GDM1 (cell line): ENCODE data around the gene C2orf69.
"Not testable (repeated sequence)": the region's sequence is repeated elsewhere in the genome, so short reads cannot be mapped to it uniquely, and the experiment has no call there.

Source experiments
- DNase-seq: peaks from one replicate; lab custom pipeline; 2025; lab: John Stamatoyannopoulos, UW

Gene C2orf69, protein sequence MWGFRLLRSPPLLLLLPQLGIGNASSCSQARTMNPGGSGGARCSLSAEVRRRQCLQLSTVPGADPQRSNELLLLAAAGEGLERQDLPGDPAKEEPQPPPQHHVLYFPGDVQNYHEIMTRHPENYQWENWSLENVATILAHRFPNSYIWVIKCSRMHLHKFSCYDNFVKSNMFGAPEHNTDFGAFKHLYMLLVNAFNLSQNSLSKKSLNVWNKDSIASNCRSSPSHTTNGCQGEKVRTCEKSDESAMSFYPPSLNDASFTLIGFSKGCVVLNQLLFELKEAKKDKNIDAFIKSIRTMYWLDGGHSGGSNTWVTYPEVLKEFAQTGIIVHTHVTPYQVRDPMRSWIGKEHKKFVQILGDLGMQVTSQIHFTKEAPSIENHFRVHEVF

DNA sequence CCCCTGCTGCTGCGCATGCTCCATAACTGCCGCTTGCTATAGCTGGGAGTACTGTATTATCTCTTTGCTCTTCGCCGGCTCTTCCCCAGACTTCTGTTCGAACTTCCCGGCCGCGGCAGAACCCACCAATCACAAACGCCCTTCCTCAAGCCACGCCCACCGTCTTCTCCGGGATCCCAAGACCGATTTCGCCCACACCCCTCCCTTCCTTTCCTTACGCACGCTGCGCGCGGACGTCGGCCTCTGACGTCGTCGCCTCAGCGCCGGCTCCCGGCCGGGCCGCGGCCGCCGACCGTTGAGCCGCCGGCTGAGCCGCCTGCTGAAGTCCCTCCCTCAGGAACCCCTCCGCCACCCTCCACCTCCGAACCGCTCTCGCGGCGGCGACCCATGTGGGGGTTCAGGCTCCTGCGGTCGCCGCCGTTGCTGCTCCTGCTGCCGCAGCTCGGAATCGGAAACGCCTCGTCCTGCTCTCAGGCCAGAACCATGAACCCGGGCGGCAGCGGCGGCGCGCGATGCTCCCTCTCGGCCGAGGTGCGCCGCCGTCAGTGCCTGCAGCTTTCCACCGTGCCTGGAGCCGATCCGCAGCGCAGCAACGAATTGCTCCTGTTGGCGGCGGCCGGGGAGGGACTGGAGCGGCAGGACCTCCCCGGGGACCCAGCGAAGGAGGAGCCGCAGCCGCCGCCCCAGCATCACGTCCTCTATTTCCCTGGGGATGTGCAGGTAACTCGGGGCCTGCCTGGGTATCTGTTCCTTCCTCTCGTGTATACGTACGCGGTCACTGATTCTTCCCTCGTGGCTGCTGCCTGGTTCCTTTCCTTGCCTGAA lies at the start of gene C2orf69:
C2orf69 (plus strand) TSS at position 242 of the 825 bp plus-strand sequence; CDS start at position 388, 146 bp downstream.
- DNase-seq, result peak; percentile 97

DNA sequence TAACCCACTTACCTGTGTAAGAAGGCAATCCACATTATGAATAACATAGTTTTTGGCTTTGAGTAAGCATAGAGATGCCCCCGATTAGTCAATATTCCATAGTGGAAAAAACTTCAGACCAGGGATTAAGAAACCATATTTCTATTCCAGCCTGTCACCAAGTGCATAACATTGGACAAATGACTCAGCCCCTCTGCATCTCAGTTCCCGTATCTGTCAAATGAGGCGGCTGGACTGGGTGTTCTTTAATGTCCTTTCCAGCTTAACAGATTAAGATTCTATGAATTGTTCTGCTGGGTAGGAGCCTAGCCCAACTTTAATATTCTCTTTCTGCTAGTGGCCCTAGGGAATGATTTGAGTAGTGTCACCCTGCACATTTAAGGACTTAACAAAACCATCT lies 48.3 kb upstream of the C2orf69 start:
- DNase-seq, result no peak

- DNase-seq, result no peak
Observed at GRCh38 chr2:199865905-199866304, 45.2 kb upstream of the C2orf69 start.

DNA sequence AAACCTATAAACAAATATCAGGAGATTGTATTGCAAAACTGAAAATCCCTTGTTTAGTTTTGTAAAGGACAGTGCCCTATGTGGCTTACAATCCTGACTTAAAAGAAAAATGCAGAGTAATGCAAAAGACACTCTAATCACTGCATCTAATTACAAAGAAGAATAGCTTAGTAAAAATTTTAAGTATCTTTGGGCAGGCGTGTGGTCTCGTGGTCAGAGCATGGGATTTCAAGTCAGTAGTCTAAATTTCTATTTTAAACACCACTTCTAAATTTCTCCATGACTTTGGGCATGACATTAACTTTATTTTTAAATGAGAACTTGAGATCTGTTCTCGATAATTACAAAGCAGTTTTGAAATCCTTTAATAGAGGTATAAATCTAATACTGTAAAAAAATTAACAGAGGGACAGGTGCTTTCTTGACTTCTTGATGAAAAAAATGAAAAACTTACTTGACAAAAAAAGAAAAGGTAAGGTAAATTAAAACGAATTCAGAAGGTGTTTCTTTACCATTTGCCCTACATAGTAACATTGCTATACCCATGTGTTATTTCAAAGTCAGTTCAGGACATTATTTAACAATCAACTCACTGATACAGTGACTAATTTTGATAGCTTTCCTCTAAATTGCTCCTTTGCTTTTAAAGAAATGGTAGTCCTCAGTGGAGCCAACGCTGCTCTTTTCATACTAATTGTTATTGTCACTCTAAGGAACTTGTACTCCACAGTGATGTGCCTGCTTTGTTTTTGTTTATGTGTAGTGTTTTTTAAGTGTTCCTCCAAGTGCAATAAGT lies 42.5 kb upstream of the C2orf69 start:
- no peak for DNase-seq

DNA sequence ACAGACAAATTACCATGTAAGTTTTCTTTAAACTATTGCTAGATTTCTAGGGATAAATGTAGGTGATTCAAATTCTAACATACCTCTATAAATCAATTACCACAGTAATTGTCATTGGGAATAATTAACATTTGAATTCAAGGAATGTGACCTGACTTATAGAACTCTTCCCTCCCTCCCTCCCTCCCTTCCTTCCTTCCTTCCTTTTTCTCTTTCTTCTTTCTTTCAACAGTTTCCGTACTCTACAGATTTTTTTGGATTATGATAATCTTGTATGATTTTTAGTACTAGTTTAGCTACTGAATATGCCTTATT lies 41.9 kb upstream of the C2orf69 start:
- no peak for DNase-seq

DNA sequence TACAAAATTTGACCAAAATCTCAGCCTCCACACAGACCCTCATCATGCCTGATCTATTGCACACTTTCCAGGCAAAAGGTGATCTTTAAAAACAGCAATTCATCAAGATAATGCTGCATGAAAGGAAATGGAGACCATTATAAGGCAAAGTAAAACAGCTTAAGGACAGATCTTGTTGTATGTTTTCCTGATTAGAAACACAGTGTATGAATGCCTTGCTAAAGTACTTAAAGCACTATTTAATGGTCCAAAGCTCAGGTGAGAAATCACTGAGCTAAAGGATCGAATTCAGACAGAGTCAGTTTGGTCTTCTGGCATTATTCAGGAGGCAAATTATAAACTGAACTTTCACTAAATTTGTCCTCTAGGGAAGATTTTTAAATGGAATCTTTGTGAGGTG lies 41.4 kb upstream of the C2orf69 start:
- no peak for DNase-seq

DNA sequence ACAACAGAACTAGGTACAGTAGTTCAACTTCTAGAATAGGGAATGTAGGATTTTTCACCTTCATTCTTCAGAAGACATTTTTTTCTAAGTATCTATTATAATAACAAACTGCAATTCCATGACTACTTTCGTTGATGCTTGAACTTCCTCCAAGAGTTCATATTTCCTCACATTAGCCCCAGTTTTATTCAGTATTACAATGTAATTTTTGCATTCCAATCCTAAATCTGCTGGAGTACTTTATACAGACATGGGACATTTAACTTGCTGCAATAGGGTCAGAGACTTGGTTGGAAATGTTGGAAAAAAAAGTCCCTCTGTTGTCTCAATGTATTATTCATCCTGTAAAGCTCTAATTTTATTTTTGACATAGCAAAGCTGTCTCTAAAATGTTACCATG lies 40.5 kb upstream of the C2orf69 start:
- no peak for DNase-seq

- no peak for DNase-seq
Observed at GRCh38 chr2:199874209-199874608, 36.9 kb upstream of the C2orf69 start.

DNA sequence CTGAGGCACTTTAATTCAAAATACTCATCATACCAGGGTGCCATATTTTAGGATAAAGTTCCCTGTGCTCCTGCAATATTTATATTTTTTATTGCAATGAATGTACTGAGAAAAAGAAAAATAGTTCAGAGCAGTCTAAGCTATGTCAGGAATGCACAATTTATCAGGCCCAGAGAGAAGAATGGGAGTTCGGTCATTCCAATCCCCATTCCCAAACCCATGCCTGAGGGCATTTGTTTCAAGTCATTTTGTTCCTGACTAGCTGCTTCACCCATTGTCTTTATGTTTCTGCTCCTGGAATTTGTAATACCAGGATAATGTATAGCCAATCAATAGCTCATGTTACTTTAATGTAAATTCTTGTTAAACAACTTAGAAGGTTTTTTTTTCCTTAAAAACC lies 35.7 kb upstream of the C2orf69 start:
- DNase-seq, result no peak

DNA sequence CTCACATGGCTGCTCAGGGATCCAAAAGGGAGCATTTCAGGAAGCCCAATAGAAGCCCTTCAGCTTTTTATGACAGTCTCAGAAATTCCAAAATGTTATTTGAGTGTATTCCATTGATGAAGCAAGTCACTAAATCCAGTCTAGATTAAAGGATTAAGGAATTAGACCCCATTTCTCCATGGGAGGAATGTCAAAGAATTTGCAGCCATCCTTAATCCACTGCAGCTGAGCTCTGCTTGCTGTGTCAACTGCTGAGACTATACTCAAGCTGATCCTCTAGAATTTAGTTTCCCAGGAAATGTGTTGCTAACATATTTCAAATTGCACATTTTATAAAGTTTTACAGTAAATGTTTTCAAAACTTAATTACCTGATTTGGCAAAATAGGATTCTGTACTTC lies 28.4 kb upstream of the C2orf69 start:
- no peak for DNase-seq

DNA sequence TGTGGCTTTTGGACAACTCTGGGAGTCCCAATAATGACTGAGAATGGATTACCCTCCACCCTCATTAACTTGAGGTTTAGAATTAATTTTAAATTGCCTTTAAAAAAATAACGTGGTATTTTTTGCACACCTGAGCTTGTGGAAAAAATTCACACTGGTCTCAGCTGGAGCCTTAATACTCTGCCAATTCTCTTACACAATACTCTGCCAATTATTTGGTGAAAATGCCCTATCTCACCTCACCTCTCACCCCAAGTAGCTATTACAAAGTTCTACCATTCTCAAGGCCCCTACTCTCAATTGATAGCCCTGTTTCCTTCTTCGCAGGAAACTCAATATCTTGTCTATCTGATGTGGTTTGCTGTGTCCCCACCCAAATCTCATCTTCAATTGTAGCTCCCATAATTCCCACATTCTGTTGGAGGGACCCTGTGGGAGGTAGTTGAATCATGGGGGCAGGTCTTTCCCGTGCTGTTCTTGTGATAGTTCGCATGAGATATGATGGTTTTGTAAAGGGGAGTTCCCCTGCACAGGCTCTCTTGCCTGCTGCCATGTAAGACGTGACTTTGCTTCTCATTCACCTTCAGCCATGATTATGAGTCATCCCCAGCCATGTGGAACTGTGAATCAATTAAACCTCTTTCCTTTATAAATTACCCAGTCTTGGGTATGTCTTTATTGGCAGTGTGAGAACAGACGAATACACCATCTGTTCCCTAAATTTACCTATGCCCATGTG lies 27.4 kb upstream of the C2orf69 start:
- DNase-seq, result no peak

GRCh38 chr2:199895406-199895805 lies 15.7 kb upstream of the C2orf69 start:
- no peak for DNase-seq

- no peak for DNase-seq
Observed at GRCh38 chr2:199896617-199897016, 14.5 kb upstream of the C2orf69 start.

- DNase-seq, result no peak
Observed at GRCh38 chr2:199901942-199902341, 9.2 kb upstream of the C2orf69 start.

DNA sequence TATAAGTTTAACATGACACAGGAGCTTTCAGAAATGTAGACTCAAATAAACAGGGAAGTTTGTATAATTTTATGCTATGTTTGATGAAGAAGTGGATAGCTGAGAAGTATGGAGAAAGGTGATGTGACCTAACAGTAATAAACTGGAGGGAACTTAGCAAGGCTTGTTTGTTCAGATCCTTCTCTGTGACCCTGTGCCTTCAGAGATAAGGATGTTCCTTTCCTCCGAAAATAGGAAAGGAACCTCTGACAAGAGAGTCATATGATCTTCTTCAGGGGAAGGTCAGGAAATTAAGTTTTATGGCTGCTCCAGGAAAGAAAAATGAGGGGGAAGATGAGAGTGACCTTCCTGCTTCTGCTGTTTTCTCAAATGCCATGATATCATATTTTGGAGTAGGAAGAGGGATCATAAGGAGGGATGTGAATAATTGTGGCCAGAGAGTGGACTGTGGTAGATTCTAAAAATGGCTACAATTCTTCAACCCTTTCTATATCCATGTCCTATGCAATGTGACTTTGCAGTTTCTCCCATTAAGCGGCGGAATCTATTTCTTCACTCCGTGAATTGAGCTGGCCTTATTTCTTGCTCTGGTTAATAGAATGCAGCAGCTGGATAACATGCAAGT lies 8.5 kb upstream of the C2orf69 start:
- DNase-seq, result no peak

GRCh38 chr2:199903111-199903510 lies 8.0 kb upstream of the C2orf69 start:
- no peak for DNase-seq

GRCh38 chr2:199907008-199907714 lies 3.9 kb upstream of the C2orf69 start:
- no peak for DNase-seq

DNA sequence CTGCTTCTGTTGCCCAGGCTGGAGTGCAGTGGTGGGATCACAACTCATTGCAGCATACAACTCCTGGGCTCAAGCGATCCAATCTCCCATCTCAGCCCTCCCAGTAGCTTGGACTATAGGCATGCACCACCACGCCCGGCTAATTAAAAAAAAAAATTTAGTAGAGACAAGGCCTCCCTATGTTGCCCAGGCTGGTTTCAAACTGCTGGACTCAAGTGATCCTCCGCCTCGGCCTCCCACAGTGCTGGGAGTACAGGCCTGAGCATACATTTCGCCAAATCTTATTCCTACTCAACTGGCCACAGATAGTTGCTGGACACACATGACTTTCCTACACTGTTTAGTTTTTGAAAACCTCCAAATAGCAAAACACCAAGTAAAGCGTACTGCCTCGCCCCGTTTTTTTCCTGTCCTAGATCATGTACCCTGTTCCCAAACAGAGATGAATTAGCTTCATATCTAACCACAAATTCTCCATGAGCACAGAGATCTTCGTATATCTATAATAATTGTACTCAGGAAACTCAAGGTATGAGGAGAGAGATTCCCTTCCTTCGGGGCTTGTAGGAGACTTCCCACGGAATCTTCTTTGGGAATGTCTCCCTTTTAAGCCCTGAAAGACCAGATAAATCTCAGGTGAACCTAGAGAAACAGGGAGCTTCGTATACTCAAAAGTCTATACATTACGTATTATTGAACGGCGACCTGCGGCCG lies 598 bp upstream of the C2orf69 start:
- no peak for DNase-seq

GRCh38 chr2:199911877-199912161 lies 726 bp downstream of the C2orf69 start:
- DNase-seq, result no peak

DNA sequence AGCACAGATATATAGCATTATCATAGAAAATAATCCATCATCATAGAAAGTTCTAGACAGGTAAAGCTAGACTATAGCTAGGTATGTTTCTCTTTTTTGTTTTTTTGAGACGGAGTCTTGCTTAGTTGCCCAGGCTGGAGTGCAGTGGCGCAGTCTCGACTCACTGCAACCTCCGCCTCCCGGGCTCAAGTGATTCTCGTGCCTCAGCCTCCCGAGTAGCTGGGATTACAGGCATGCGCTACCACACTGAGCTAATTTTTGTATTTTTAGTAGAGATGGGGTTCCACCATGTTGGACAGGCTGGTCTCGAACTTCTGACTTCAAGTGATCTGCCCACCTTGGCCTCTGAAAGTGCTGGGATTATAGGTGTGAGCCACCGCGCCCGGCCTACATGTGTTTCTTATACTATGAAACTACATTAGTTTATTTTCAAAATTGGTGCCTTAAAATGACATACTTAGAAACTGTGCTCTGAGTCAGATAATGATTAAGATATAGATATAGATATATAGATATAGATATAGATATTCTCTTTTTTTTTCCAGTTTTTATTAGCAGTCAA lies 1.5 kb downstream of the C2orf69 start:
- DNase-seq, result not testable (repeated sequence)
